ENCODE results near the gene ATXN10. TPM values are rescaled to one million over a fixed set of nuclear protein-coding genes. Genes with fewer than 3 reads are reported as not detected.

The ATXN10 gene
- total and polyA plus RNA-seq, 10 of the 15 experiments (the other 5 are each of a cell fraction or from before 2014, with no cell fraction given) = 29.2 to 249 (median 146) TPM

- TF ChIP-seq ATF2 (IDR thresholded peaks at IDR 0.05; ENCODE audit: low read length) (no peak), DPF2 (IDR thresholded peaks at IDR 0.05) (no peak), CHD2 (IDR thresholded peaks at IDR 0.05; ENCODE audit: borderline replicate concordance, low read depth, low read length) (no peak), GATAD2B (conservative IDR thresholded peaks at IDR 0.05; ENCODE audit: low read depth) (no peak)
These were observed 28.6 kb upstream of the ATXN10 start (continued) for GRCh38 chr22:45642986-45643385.

- Histone ChIP-seq H4K20me1 (ENCODE audit: control insufficient read depth, insufficient read depth) (no peaks in the 10 kb centered on the region), H3K4me2 (ENCODE audit: control insufficient read depth, insufficient read depth) (no peak overlapping the region), H3K9me3 (replicated peaks; ENCODE audit: control insufficient read depth, insufficient read depth, low read length) (no peaks in the 10 kb centered on the region), H3K9ac (ENCODE audit: control insufficient read depth, insufficient read depth, low read length) (no peak overlapping the region), H3K4me3 (no peak overlapping the region), H3K79me2 (ENCODE audit: control insufficient read depth, insufficient read depth, low read length) (no peaks in the 10 kb centered on the region), H3K27me3 (replicated peaks in 1 of 2; ENCODE audit: control insufficient read depth in 2 of 2, insufficient read depth in 2 of 2, low read length in 1 of 2) (no peaks in the 10 kb centered on the region; a peak in 1 of 4 replicates), H3K4me1 (ENCODE audit: control insufficient read depth, insufficient read depth, low read length) (no peaks in the 10 kb centered on the region; the same call in 1 of the 2 replicates), H2AFZ (ENCODE audit: control insufficient read depth, low read depth, low read length) (no peak overlapping the region), H3K36me3 (ENCODE audit: control insufficient read depth in 2 of 2, insufficient read depth in 2 of 2, low read length in 1 of 2) (no peaks in the 10 kb centered on the region), H3K27ac (ENCODE audit: control insufficient read depth, insufficient read depth) (no peak overlapping the region)
- RAD21 ChIA-PET (ENCODE audit: unreplicated experiment) = interaction anchor here (1.3 to 1.8 kb wide), 2 partner anchors 34 to 51 kb away, joined by 3 to 4 read pairs; no protein-coding TSS in a partner anchor
- no TSS peak for BruUV-seq (replicated peaks)
- in situ Hi-C loops (cut with MboI) = loop anchor here (5.0 kb wide), 1 partner anchor 323 kb away; no protein-coding TSS in a partner anchor
- POLR2A ChIA-PET = no interaction called here
- FAIRE-seq = no peak
- DNase-seq (ENCODE audit: low read depth, low spot score) = no peak
- ATAC-seq = no peak
- SMC1A ChIA-PET (ENCODE audit: uncharacterized antibody, unreplicated experiment) = interaction anchor here (1.4 kb wide), 1 partner anchor 21 kb away, joined by 3 read pairs; no protein-coding TSS in a partner anchor
- intact Hi-C loops (cut with micrococcal nuclease; ENCODE audit: unreplicated experiment) = loop anchor here (5.0 to 10.0 kb wide), 2 partner anchors 188 to 220 kb away; no protein-coding TSS in a partner anchor
- CTCF ChIA-PET = interaction anchor here (0.6 to 2.8 kb wide), 11 partner anchors 31 to 344 kb away, joined by 3 to 14 read pairs (median 3); no protein-coding TSS in a partner anchor
- 72% methylated on average over 12 of the region's 12 CpGs for WGBS (ENCODE audit: insufficient coverage, insufficient replicate concordance, low lambda C conversion rate, missing lambda C conversion rate)
- TF ChIP-seq TCF12 (IDR thresholded peaks at IDR 0.05; ENCODE audit: low read depth, low read length) = no peak
- TF ChIP-seq ZBTB40 (IDR thresholded peaks at IDR 0.05; ENCODE audit: borderline replicate concordance) = no peak
- no peak for TF ChIP-seq ZNF622 (IDR thresholded peaks at IDR 0.05)
- TF ChIP-seq EGR1 (IDR thresholded peaks at IDR 0.05; ENCODE audit: borderline replicate concordance in 1 of 2, low read depth in 2 of 2, low read length in 2 of 2) = no peak
- no peak for TF ChIP-seq RELB (IDR thresholded peaks at IDR 0.05; ENCODE audit: low read depth)
- no peak for TF ChIP-seq FOXK2 (IDR thresholded peaks at IDR 0.05)
These were observed 26.9 kb upstream of the ATXN10 start for GRCh38 chr22:45644714-45645113.

Data from GM12878 (cell line).